SK-N-SH (cell line): ENCODE data around the gene LRRFIP2. TPM values are rescaled to one million over a fixed set of nuclear protein-coding genes. Genes with fewer than 3 reads are reported as not detected.

ENCODE experiments used
- CTCF ChIA-PET: fragments of 300-600, 350-600 bp; formaldehyde crosslinking; extraction: SDS; loops from one replicate; lab custom pipeline; 2021; lab: Yijun Ruan, JAX
- POLR2A ChIA-PET: fragments of 350-600 bp; sonication (Branson Sonifier 250); formaldehyde crosslinking; extraction: SDS; loops from one replicate; lab custom pipeline; 2020; ENCODE audit warnings: antibody characterized with exemption, inconsistent platforms; lab: Yijun Ruan, JAX
- DNase-seq: peaks from one replicate; pipeline ENCODE4 v3.0.0; 2012
- H2AFZ ChIP-seq: fragments of 200-600 bp; sonication (generic); 2 replicates; pipeline ENCODE4 v1.8.1; 2016; ENCODE audit warnings: antibody characterized with exemption, mild to moderate bottlenecking, low read depth
- H3F3A ChIP-seq: fragments of 200-600 bp; sonication (generic); replicated peaks from 2 replicates; pipeline ENCODE3; 2016; ENCODE audit warnings: antibody characterized with exemption, mild to moderate bottlenecking; ENCODE audit not compliant: insufficient read depth
- H3K27ac ChIP-seq, 2 experiments: fragments of 200-500 bp in 1 of 2; fragments of 200-600 bp in 1 of 2; sonication (Bioruptor generic) in 1 of 2; sonication (generic), shearing (Covaris generic) in 1 of 2; 2 replicates each; pipeline versions ENCODE4 v1.5.1 to v1.6.1; 2014 to 2016; ENCODE audit warnings: low read depth in 2 of 2, inconsistent platforms in 1 of 2, low read length in 1 of 2, mild to moderate bottlenecking in 1 of 2, mixed read lengths in 1 of 2
- H3K27me3 ChIP-seq: fragments of 200-600 bp; sonication (generic), shearing (Covaris generic); 2 replicates; pipeline ENCODE4 v1.6.1; 2016; ENCODE audit warnings: mixed run types; ENCODE audit not compliant: insufficient read depth
- H3K36me3 ChIP-seq, 2 experiments: fragments of 200-500 bp in 1 of 2; fragments of 200-600 bp in 1 of 2; sonication (Bioruptor generic) in 1 of 2; sonication (generic) in 1 of 2; replicated peaks in 1 of 2; 2 replicates each; pipeline versions ENCODE3 to v1.5.1; 2014 to 2016; ENCODE audit warnings: low read length in 1 of 2, mild to moderate bottlenecking in 1 of 2; ENCODE audit not compliant: insufficient read depth in 2 of 2, control insufficient read depth in 1 of 2
- H3K4me1 ChIP-seq, 2 experiments: fragments of 200-500 bp in 1 of 2; fragments of 200-600 bp in 1 of 2; sonication (Bioruptor generic) in 1 of 2; sonication (generic), shearing (Covaris generic) in 1 of 2; 2 replicates each; pipeline versions ENCODE4 v1.5.1 to v1.6.1; 2014 to 2016; ENCODE audit warnings: low read depth in 1 of 2, low read length in 1 of 2, mixed run types in 1 of 2; ENCODE audit not compliant: insufficient read depth in 2 of 2, control insufficient read depth in 1 of 2
- H3K4me2 ChIP-seq: fragments of 200-600 bp; sonication (generic), shearing (Covaris generic); 2 replicates; pipeline ENCODE4 v1.6.1; 2017; ENCODE audit warnings: mixed run types
- H3K4me3 ChIP-seq, 2 experiments: fragments of 200-500 bp in 1 of 2; fragments of 200-600 bp in 1 of 2; sonication (Bioruptor generic) in 1 of 2; sonication (generic), shearing (Covaris generic) in 1 of 2; 2 replicates each; pipeline versions ENCODE4 v1.5.1 to v1.8.1; 2014 to 2016; ENCODE audit warnings: low read depth in 2 of 2, inconsistent platforms in 1 of 2, low read length in 1 of 2, mild to moderate bottlenecking in 1 of 2, mixed read lengths in 1 of 2, moderate library complexity in 1 of 2
- H3K79me2 ChIP-seq: fragments of 200-600 bp; sonication (generic); 2 replicates; pipeline ENCODE4 v1.8.1; 2017; ENCODE audit warnings: mild to moderate bottlenecking; ENCODE audit not compliant: insufficient read depth
- H3K9ac ChIP-seq: fragments of 200-600 bp; sonication (generic); 2 replicates; pipeline ENCODE4 v1.6.1; 2017; ENCODE audit warnings: mixed run types
- H3K9me2 ChIP-seq: fragments of 200-600 bp; sonication (generic); 2 replicates; pipeline ENCODE4 v1.6.1; 2017; ENCODE audit warnings: mixed run types
- H3K9me3 ChIP-seq: fragments of 200-600 bp; sonication (generic); 2 replicates; pipeline ENCODE4 v1.6.1; 2017; ENCODE audit warnings: mixed run types, mild to moderate bottlenecking, moderate library complexity
- H4K20me1 ChIP-seq: fragments of 200-600 bp; sonication (generic); 2 replicates; pipeline ENCODE4 v1.6.1; 2017; ENCODE audit warnings: mild to moderate bottlenecking, mixed run types; ENCODE audit not compliant: insufficient read depth
- CHD2 ChIP-seq: fragments of 150-350 bp; IDR thresholded peaks from 2 replicates; pipeline ENCODE4 v1.6.1; 2018; ENCODE audit warnings: low read length; ENCODE audit not compliant: partially characterized antibody
- FOXJ3 ChIP-seq: sonication (generic); formaldehyde crosslinking; IDR thresholded peaks from 2 replicates; pipeline ENCODE4 v1.5.1; 2020; ENCODE audit warnings: mild to moderate bottlenecking, missing genetic modification reagents
- GABPA ChIP-seq: IDR thresholded peaks from 2 replicates; pipeline ENCODE4 v1.4.0; 2012; ENCODE audit warnings: low read depth, mild to moderate bottlenecking
- JUND ChIP-seq: IDR thresholded peaks from 2 replicates; pipeline ENCODE4 v1.4.0; 2012
- POLR2AphosphoS5 ChIP-seq: IDR thresholded peaks from 2 replicates; pipeline ENCODE4 v1.6.1; 2012; ENCODE audit warnings: low read depth, low read length
- RAD21 ChIP-seq: IDR thresholded peaks from 2 replicates; pipeline ENCODE4 v1.6.1; 2012; ENCODE audit warnings: mild to moderate bottlenecking, low read length
- RCOR1 ChIP-seq: fragments of 150-350 bp; IDR thresholded peaks from 2 replicates; pipeline ENCODE4 v1.6.1; 2017; ENCODE audit warnings: antibody characterized with exemption, low read length
- RXRA ChIP-seq: IDR thresholded peaks from 2 replicates; pipeline ENCODE4 v1.4.0; 2012; ENCODE audit warnings: low read depth, mild to moderate bottlenecking, borderline replicate concordance
- SIN3A ChIP-seq: IDR thresholded peaks from 2 replicates; pipeline ENCODE4 v1.6.1; 2012; ENCODE audit warnings: low read depth, mild to moderate bottlenecking, low read length, moderate library complexity, borderline replicate concordance
- SMC3 ChIP-seq: IDR thresholded peaks from 2 replicates; pipeline ENCODE4 v1.6.1; 2012; ENCODE audit warnings: low read depth, low read length, improper control_type of control experiment
- TCF12 ChIP-seq: IDR thresholded peaks from 2 replicates; pipeline ENCODE4 v1.4.0; 2012
- TEAD4 ChIP-seq: IDR thresholded peaks from 2 replicates; pipeline ENCODE4 v1.4.0; 2012; ENCODE audit warnings: mild to moderate bottlenecking, borderline replicate concordance; ENCODE audit not compliant: insufficient read depth
- WGBS: methylation state at CpG from one replicate; pipeline ENCODE4 v1.1.6; 2017; ENCODE audit warnings: low lambda C conversion rate; 5-methylcytosine and 5-hydroxymethylcytosine counted together
- polyA plus RNA-seq, 3 experiments: library from polyadenylated mRNA; depleted of rRNA; stranded (reverse); fragments of >200 nt; gene quantifications; 2 replicates each; pipeline ENCODE4 v1.2.3, GENCODE V29; 2012
- TF ChIP-seq, protein P1 (sequence below): IDR thresholded peaks from 2 replicates; pipeline ENCODE4 v1.4.0; 2012; ENCODE audit warnings: low read depth, borderline replicate concordance
- TF ChIP-seq, protein P2 (sequence below): fragments of 150-350 bp; IDR thresholded peaks from 2 replicates; pipeline ENCODE4 v1.6.1; 2016; ENCODE audit warnings: mild to moderate bottlenecking, low read depth, low read length
- TF ChIP-seq, protein P3 (sequence below): fragments of 150-350 bp; IDR thresholded peaks from 2 replicates; pipeline ENCODE4 v1.6.1; 2017; ENCODE audit warnings: antibody characterized with exemption, low read length, low read depth, borderline replicate concordance
- TF ChIP-seq, protein P4 (sequence below): fragments of 200-600 bp; sonication (generic); IDR thresholded peaks from 2 replicates; pipeline ENCODE4 v1.6.1; 2017; ENCODE audit warnings: antibody characterized with exemption, mild to moderate bottlenecking, moderate library complexity
- TF ChIP-seq, protein P5 (sequence below): IDR thresholded peaks from 2 replicates; pipeline ENCODE4; 2012

The LRRFIP2 gene
- polyA plus RNA-seq, 1 of the 3 experiments (the other 2 are of a cell fraction) = 27.2 TPM

DNA sequence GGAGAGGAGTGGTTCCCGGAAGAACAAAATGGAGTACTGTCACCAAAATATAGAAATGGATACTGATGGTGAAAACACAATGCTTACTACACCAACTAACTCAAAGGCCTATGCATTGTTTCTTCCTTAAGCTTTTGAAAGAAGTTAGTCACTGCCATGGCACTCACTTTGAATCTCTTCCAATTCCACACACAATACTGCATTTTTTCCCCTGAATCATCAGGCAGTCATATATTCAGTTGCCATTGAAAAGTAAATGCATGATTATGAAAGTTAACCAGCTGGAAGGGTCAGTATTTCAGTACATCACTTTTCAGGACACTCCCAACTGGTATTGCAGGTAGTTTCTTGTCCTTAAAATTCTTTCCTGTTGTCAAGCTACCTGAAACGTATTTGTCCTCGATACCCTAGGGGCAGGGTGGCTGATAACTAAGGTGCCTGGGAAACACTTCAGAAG lies 9.0 kb upstream of the LRRFIP2 start (continued):
- no peak for TF ChIP-seq FOXJ3 (CRISPR knock-in tag)
- no peak for TF ChIP-seq RAD21
- TF ChIP-seq, protein P1, sequence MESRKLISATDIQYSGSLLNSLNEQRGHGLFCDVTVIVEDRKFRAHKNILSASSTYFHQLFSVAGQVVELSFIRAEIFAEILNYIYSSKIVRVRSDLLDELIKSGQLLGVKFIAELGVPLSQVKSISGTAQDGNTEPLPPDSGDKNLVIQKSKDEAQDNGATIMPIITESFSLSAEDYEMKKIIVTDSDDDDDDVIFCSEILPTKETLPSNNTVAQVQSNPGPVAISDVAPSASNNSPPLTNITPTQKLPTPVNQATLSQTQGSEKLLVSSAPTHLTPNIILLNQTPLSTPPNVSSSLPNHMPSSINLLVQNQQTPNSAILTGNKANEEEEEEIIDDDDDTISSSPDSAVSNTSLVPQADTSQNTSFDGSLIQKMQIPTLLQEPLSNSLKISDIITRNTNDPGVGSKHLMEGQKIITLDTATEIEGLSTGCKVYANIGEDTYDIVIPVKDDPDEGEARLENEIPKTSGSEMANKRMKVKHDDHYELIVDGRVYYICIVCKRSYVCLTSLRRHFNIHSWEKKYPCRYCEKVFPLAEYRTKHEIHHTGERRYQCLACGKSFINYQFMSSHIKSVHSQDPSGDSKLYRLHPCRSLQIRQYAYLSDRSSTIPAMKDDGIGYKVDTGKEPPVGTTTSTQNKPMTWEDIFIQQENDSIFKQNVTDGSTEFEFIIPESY = no peak
- TF ChIP-seq RCOR1 = no peak
- TF ChIP-seq POLR2AphosphoS5 = peak; percentile 72; the same call in 1 of the 2 replicates
- TF ChIP-seq, protein P2, sequence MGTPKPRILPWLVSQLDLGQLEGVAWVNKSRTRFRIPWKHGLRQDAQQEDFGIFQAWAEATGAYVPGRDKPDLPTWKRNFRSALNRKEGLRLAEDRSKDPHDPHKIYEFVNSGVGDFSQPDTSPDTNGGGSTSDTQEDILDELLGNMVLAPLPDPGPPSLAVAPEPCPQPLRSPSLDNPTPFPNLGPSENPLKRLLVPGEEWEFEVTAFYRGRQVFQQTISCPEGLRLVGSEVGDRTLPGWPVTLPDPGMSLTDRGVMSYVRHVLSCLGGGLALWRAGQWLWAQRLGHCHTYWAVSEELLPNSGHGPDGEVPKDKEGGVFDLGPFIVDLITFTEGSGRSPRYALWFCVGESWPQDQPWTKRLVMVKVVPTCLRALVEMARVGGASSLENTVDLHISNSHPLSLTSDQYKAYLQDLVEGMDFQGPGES = no peak

DNA sequence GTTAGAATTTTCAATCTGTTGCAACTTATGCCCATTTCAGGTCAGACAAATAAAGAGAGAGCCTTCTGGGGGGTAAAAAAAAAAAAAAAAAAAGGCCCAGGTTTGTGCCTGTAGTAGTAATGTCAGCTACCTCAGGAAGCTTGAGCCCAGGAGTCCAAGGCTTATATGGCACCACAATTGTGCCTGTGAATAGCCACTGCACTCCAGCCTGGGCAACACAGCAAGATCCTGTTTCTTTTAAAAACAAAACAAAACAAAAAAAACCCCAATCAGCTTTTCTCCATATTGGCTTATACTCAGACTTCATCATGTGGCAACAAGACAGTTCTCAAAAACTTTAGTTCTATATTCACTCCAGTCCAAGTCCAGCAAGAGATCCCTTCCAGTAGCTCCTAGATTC lies 8.4 kb upstream of the LRRFIP2 start:
- Histone ChIP-seq H3K36me3 (peaks cover 3 to 9% of the 10 kb centered on the region in 2 experiments), H3K79me2 (peaks cover 49% of the 10 kb centered on the region), H3F3A (peaks cover 36% of the 10 kb centered on the region), H2AFZ (peak overlapping the region; percentile 87), H3K9me3 (no peaks in the 10 kb centered on the region), H3K27ac (peak overlapping the region; percentile 18 to 98; a peak in 3 of 4 replicates), H3K4me3 (no peak overlapping the region), H3K4me2 (peak overlapping the region; percentile 73; the same call in 1 of the 2 replicates), H3K9ac (peak overlapping the region; percentile 56; the same call in 1 of the 2 replicates), H3K4me1 (peaks cover 4 to 36% of the 10 kb centered on the region in 2 experiments), H3K27me3 (no peaks in the 10 kb centered on the region), H3K9me2 (no peaks in the 10 kb centered on the region), H4K20me1 (no peaks in the 10 kb centered on the region)
- no peak for DNase-seq
- CTCF ChIA-PET = interaction anchor here (0.7 to 1.6 kb wide), 2 partner anchors 31 to 1968 kb away, joined by 3 to 6 read pairs; no protein-coding TSS in a partner anchor
- POLR2A ChIA-PET = no interaction called here
- TF ChIP-seq TCF12 (no peak), CHD2 (no peak), RXRA (no peak), GABPA (no peak), SMC3 (no peak), SIN3A (no peak)

DNA sequence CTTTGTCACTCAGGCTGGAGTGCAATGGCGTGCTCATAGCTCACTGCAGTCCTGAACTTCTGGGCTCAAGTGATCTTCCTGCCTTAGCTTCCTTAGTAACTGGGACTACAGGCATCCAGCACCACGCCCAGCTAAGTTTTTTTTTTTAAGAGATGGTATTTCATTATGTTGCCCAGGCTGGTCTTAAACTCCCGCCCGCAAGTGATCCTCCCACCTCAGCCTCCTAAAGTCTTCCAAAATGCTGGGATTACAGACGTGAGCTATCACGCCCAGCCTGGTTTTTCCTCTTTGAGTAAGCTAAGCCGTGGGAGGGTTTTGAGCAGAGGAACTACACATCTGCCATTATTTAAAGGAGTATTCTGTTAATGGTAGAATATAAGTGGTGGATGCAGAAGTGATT lies 7.4 kb upstream of the LRRFIP2 start:
- peak overlapping the region; percentile 87; the same call in 1 of the 2 replicates for H2AFZ ChIP-seq
- no peaks in the 10 kb centered on the region for H3K27me3 ChIP-seq
- peaks cover 60% of the 10 kb centered on the region for H3K79me2 ChIP-seq
- no peak overlapping the region for H3K4me2 ChIP-seq
- no peak overlapping the region for H3K9ac ChIP-seq
- ChIA-PET CTCF (no interaction called here), POLR2A (no interaction called here)
- H3K4me3 ChIP-seq = no peak overlapping the region
- H3K4me1 ChIP-seq = peaks cover 8 to 38% of the 10 kb centered on the region in 2 experiments
- H3K36me3 ChIP-seq = peaks cover 3 to 9% of the 10 kb centered on the region in 2 experiments
- H3K27ac ChIP-seq = peak overlapping the region in 1 of 2 experiments; percentile 98; a peak in 3 of 4 replicates
- TF ChIP-seq, protein P3, sequence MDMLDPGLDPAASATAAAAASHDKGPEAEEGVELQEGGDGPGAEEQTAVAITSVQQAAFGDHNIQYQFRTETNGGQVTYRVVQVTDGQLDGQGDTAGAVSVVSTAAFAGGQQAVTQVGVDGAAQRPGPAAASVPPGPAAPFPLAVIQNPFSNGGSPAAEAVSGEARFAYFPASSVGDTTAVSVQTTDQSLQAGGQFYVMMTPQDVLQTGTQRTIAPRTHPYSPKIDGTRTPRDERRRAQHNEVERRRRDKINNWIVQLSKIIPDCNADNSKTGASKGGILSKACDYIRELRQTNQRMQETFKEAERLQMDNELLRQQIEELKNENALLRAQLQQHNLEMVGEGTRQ = no peak
- TF ChIP-seq JUND (no peak), TCF12 (no peak), GABPA (no peak), TEAD4 (no peak)
- TF ChIP-seq, protein P4, sequence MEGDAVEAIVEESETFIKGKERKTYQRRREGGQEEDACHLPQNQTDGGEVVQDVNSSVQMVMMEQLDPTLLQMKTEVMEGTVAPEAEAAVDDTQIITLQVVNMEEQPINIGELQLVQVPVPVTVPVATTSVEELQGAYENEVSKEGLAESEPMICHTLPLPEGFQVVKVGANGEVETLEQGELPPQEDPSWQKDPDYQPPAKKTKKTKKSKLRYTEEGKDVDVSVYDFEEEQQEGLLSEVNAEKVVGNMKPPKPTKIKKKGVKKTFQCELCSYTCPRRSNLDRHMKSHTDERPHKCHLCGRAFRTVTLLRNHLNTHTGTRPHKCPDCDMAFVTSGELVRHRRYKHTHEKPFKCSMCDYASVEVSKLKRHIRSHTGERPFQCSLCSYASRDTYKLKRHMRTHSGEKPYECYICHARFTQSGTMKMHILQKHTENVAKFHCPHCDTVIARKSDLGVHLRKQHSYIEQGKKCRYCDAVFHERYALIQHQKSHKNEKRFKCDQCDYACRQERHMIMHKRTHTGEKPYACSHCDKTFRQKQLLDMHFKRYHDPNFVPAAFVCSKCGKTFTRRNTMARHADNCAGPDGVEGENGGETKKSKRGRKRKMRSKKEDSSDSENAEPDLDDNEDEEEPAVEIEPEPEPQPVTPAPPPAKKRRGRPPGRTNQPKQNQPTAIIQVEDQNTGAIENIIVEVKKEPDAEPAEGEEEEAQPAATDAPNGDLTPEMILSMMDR = no peak
- TF ChIP-seq, protein P5, sequence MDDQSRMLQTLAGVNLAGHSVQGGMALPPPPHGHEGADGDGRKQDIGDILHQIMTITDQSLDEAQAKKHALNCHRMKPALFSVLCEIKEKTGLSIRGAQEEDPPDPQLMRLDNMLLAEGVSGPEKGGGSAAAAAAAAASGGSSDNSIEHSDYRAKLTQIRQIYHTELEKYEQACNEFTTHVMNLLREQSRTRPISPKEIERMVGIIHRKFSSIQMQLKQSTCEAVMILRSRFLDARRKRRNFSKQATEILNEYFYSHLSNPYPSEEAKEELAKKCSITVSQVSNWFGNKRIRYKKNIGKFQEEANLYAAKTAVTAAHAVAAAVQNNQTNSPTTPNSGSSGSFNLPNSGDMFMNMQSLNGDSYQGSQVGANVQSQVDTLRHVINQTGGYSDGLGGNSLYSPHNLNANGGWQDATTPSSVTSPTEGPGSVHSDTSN = no peak
- no peaks in the 10 kb centered on the region for H3K9me2 ChIP-seq
- H4K20me1 ChIP-seq = no peaks in the 10 kb centered on the region
- no peaks in the 10 kb centered on the region for H3K9me3 ChIP-seq
- 89% methylated on average over 7 of the region's 7 CpGs for WGBS
- H3F3A ChIP-seq = peaks cover 36% of the 10 kb centered on the region
- DNase-seq = no peak
